GM19395 (cell line): ENCODE data around the gene TBC1D23.
"Not testable (repeated sequence)": the region's sequence is repeated elsewhere in the genome, so short reads cannot be mapped to it uniquely, and the experiment has no call there.

Experiments used
- ATAC-seq: cut with Tn5 transposase; IDR thresholded peaks from one replicate; pipeline ENCODE4 v1.9.1; 2021; ENCODE audit warnings: mild to moderate bottlenecking, moderate library complexity; ENCODE audit not compliant: unreplicated experiment

TBC1D23 gene

GRCh38 chr3:100260685-100261484, at the start of gene TBC1D23:
Gene TBC1D23 (plus strand): TSS chr3:100260992. CDS start chr3:100261019, 27 bp downstream.
- ATAC-seq: peak; percentile 100

- ATAC-seq: no peak
Observed at GRCh38 chr3:100213891-100214573, 46.8 kb upstream of the TBC1D23 start.

- ATAC-seq: no peak
Observed at GRCh38 chr3:100214574-100214964, 46.2 kb upstream of the TBC1D23 start.

GRCh38 chr3:100216713-100217112, 44.1 kb upstream of the TBC1D23 start:
- ATAC-seq: no peak

- no peak for ATAC-seq
Observed at GRCh38 chr3:100221159-100221558, 39.6 kb upstream of the TBC1D23 start.

- no peak for ATAC-seq
Observed at GRCh38 chr3:100225193-100225592, 35.6 kb upstream of the TBC1D23 start.

GRCh38 chr3:100225883-100226282, 34.9 kb upstream of the TBC1D23 start:
- no peak for ATAC-seq

GRCh38 chr3:100226712-100227429, 33.9 kb upstream of the TBC1D23 start:
- no peak for ATAC-seq

GRCh38 chr3:100227511-100227921, 33.3 kb upstream of the TBC1D23 start:
- ATAC-seq: no peak

- ATAC-seq: no peak
Observed at GRCh38 chr3:100228247-100228646, 32.5 kb upstream of the TBC1D23 start.

- not testable (repeated sequence) for ATAC-seq
Observed at GRCh38 chr3:100229188-100229587, 31.6 kb upstream of the TBC1D23 start.

GRCh38 chr3:100230710-100231109, 30.1 kb upstream of the TBC1D23 start:
- no peak for ATAC-seq

GRCh38 chr3:100231668-100232067, 29.1 kb upstream of the TBC1D23 start:
- ATAC-seq: no peak

GRCh38 chr3:100234364-100234763, 26.4 kb upstream of the TBC1D23 start:
- no peak for ATAC-seq

GRCh38 chr3:100238599-100238998, 22.2 kb upstream of the TBC1D23 start:
- ATAC-seq: no peak

- ATAC-seq: not testable (repeated sequence)
Observed at GRCh38 chr3:100242471-100242870, 18.3 kb upstream of the TBC1D23 start.

- no peak for ATAC-seq
Observed at GRCh38 chr3:100244264-100244663, 16.5 kb upstream of the TBC1D23 start.

- ATAC-seq: no peak
Observed at GRCh38 chr3:100245136-100245535, 15.7 kb upstream of the TBC1D23 start.

GRCh38 chr3:100245927-100246326, 14.9 kb upstream of the TBC1D23 start:
- ATAC-seq: no peak

- no peak for ATAC-seq
Observed at GRCh38 chr3:100246999-100247398, 13.8 kb upstream of the TBC1D23 start.

- ATAC-seq: no peak
Observed at GRCh38 chr3:100252001-100252400, 8.8 kb upstream of the TBC1D23 start.
